ENCODE measurements around the gene FGD3.
A peak's percentile ranks its signal among the peaks of the same experiment; 100 is the strongest.

Gene FGD3

DNA sequence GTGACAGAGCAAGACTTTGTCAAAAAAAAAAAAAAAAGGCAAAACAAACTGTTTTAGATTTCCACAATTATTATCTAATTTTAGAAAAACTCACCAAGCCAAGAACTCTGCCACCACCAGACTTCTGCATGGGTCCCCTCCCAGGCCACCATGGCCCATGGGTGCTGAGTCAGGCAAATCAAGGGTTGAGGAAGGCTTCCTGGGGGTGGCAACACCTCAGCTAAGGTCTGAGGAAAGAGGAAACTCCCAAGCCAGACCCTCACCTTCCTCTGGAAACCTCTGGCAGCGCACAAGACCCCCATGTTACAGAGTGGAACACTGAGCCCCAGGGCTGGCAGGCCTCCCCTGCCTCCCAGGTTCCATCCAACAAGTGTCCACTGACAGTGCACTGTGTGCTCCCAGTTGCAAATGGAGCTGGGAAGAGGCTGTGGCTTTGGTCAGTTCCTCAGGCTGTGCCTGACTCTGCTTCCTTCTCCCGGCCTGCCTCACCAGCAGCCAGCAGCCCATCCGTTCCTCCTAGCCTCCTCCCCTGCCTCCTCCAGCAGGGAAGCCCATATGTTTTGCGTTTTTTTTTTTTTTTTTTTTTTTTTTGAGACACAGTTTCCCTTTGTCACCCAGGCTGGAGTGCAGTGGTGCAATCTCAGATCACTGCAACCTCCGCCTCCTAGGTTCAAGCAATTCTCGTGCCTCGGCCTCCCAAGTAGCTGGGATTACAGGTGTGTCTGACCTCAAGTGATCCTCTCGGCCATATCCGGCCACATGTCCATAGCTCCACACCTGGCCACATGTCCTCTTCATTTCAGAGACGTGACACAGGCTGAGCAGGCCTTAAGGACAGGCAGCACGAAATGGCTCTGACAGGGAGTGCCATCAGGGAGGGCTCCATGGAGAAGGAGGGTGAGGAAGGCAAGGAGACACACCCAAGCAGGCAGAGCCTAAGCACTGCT lies 107.7 kb downstream of the FGD3 start:
- no peak overlapping the region for H3K4me3 ChIP-seq (ENCODE audit: low read depth, low read length)
- TF ChIP-seq, protein P1, sequence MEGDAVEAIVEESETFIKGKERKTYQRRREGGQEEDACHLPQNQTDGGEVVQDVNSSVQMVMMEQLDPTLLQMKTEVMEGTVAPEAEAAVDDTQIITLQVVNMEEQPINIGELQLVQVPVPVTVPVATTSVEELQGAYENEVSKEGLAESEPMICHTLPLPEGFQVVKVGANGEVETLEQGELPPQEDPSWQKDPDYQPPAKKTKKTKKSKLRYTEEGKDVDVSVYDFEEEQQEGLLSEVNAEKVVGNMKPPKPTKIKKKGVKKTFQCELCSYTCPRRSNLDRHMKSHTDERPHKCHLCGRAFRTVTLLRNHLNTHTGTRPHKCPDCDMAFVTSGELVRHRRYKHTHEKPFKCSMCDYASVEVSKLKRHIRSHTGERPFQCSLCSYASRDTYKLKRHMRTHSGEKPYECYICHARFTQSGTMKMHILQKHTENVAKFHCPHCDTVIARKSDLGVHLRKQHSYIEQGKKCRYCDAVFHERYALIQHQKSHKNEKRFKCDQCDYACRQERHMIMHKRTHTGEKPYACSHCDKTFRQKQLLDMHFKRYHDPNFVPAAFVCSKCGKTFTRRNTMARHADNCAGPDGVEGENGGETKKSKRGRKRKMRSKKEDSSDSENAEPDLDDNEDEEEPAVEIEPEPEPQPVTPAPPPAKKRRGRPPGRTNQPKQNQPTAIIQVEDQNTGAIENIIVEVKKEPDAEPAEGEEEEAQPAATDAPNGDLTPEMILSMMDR (IDR thresholded peaks at IDR 0.05; ENCODE audit: low read depth, low read length, missing control alignments) = no peak
- no peak for DNase-seq (ENCODE audit: low read depth)
- in situ Hi-C loops (cut with HindIII; ENCODE audit: low sequenced_read_pairs) = no loop called here

DNA sequence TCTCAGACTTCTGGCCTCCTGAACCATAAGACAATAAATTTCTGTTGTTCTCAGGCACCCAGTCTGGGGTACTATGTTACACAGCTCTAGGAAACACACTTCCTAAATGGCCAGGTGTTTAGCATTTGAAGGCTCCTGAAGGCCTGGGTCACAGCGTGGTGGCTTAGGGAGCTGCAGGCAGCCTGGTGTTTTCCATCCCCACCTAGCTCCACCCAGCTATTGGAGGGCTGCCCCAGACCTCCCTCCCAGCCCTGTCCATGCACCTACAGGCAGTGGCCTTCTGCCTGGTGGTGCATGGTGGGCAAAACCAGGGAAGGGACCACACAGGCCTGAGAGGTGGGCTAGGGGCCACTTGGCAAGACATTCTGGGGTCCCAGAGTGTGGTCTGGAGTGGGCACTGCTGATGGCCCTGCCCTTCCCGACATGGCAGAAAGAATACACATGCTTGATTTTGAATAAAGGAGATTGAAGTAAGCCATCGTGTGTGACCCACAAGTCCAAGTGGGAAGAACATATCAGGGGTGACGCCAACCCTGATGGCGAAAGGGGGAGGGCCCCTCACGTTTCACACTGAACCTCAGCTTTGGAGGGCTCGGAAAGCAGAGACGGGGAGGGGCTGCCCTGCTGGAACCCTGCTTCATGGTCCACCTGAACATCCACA lies 109.8 kb downstream of the FGD3 start:
- TF ChIP-seq, protein P1 (IDR thresholded peaks at IDR 0.05; ENCODE audit: low read depth, low read length, missing control alignments) = no peak
- no peak overlapping the region for H3K4me3 ChIP-seq (ENCODE audit: low read depth, low read length)
- no peak for DNase-seq (ENCODE audit: low read depth)
- in situ Hi-C loops (cut with HindIII; ENCODE audit: low sequenced_read_pairs) = no loop called here

DNA sequence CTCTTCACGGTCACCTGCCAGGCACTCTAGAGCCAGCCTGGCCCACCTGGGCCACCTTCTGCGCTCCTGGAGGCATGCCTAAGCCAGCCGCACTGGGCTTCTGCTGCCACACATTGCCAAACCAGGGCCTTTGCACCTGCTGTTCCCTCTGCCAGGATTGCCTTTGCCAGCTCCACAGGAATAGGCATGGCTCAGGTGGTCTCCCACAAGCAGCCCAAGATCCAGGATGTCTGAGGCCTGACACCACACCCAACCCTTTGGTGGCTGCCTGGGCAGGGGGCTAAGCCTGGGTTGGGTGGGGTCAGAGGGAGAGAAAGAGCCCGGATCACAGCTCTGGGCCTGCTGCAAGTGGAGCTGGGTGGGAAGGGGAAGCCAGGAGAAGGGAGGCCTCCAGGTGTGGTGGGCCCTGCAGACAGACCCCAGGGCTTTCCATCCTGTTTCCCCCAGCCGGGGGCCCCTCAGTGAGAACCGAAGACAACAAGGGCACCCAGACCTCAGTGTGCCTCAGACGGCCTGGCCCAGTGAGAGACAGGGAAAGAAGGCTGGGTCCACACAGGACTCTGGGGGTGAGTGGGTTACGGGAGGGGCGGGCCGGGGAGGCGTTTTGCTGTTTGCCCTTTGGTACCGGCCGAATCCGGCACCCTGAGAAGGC lies 110.5 kb downstream of the FGD3 start:
- H3K4me3 ChIP-seq (ENCODE audit: low read depth, low read length) = no peak overlapping the region
- in situ Hi-C loops (cut with HindIII; ENCODE audit: low sequenced_read_pairs) = no loop called here
- TF ChIP-seq, protein P1 (IDR thresholded peaks at IDR 0.05; ENCODE audit: low read depth, low read length, missing control alignments) = no peak
- DNase-seq (ENCODE audit: low read depth) = no peak

DNA sequence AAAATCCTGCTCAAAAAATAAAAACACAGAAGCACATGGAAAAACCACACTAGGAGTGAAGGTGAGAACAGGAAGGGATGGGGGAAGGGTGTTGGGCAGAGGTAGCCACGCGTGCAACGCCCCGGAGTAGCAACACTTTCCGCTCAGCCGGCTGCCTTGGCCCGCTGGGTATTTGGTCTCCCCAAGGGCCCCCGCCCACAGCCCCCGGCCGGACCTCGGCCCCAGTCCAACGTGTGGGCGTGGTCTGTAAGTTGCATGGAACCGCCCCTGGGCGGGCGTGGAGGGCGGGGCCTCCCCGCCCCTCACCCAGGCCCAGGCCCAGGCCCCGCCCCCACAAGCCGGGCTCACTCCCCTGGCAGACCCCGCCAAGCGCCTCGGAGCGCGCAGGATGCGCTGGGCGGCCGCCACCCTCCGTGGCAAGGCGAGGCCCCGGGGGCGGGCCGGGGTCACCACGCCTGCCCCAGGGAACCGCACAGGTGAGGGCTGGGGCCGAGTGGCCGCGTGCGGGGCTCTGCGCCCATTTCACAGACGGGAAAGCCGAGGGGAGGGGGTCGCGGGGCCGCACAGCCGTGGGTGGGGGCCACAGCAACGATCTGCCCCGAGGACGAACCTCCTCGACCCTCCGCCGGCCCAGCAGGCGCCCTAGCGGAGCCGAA lies 111.2 kb downstream of the FGD3 start, which contains the start of gene SUSD3:
Gene SUSD3, plus strand, starts transcription at position 347 of the 656 bp plus-strand sequence. Its CDS starts 42 bp downstream, at position 389.
- in situ Hi-C loops (cut with HindIII; ENCODE audit: low sequenced_read_pairs) = no loop called here
- no peak for DNase-seq (ENCODE audit: low read depth)
- TF ChIP-seq, protein P1 (IDR thresholded peaks at IDR 0.05; ENCODE audit: low read depth, low read length, missing control alignments) = no peak
- peak within 1 kb of the TSS; percentile 33 for H3K4me3 ChIP-seq (ENCODE audit: low read depth, low read length)

DNA sequence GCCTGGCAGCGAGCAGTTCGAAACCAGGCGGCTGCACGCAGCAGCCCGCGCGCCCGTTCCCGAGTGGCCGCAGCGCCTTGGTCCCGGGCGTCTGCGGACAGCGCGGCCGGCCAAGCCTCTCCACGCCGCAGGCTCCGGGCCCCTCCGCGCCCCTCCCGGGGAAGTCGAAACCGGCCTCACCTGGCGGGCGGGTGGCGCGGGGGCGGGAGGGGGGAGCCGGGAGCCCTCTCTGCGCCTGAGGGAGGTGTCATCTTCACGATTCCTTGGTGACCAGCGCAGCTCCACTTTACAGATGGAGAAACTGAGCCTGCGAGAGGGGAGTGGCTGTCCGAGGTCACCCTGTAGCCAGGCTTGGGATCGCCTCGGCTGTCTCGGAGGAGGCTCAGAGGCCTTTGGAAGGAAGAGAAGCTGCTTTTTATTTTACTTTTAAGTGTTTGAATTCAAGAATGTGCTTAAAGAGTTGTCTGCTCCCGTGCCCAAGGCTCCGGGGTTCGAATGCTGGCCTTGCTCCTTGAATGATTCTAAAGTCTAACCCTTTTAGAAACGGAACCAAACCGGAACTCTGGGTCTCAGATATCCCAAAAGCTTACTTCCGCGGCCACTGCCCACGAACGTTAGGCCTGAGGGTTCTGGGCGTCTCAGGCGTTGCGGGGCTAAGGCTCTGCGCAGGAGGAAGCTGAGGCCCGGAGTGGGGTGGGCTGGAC lies 111.8 kb downstream of the FGD3 start:
- in situ Hi-C loops (cut with HindIII; ENCODE audit: low sequenced_read_pairs) = no loop called here
- no peak for DNase-seq (ENCODE audit: low read depth)
- peak overlapping the region; percentile 33 for H3K4me3 ChIP-seq (ENCODE audit: low read depth, low read length)
- TF ChIP-seq, protein P1 (IDR thresholded peaks at IDR 0.05; ENCODE audit: low read depth, low read length, missing control alignments) = no peak
